Upper lobe of left lung (tissue), 6 donors: Measurements from ENCODE around the gene FBLN1. TPM values are rescaled to one million over a fixed set of nuclear protein-coding genes. Genes with fewer than 3 reads are reported as not detected.

ENCODE experiments used
- ATAC-seq, 2 donors: fragments of 200-7000 bp; cut with Tn5 transposase; one replicate each; pipeline ENCODE4 v1.9.1; 2022; ENCODE audit warnings: mild to moderate bottlenecking in 2 of 2, moderate library complexity in 2 of 2; ENCODE audit not compliant: low FRiP score in 2 of 2
- DNase-seq, 2 donors: peaks; one replicate each; pipeline ENCODE4 v3.0.0-alpha.2; 2019 to 2020
- H3K27ac ChIP-seq, 4 donors: fragments of 200-600 bp; sonication (generic); one replicate each; pipeline ENCODE4 v1.5.1; 2016 to 2019
- H3K27me3 ChIP-seq, 4 donors: fragments of 200-600 bp; sonication (generic); one replicate each; pipeline ENCODE4 v1.5.1; 2017 to 2019
- H3K36me3 ChIP-seq, 4 donors: fragments of 200-600 bp; sonication (generic); one replicate each; pipeline ENCODE4 v1.5.1; 2016 to 2019
- H3K4me1 ChIP-seq, 4 donors: fragments of 200-600 bp; sonication (generic); one replicate each; pipeline ENCODE4 v1.5.1; 2018 to 2019
- H3K4me3 ChIP-seq, 4 donors: fragments of 200-600 bp; sonication (generic); one replicate each; pipeline ENCODE4 v1.5.1; 2017 to 2019; ENCODE audit warnings: mild to moderate bottlenecking in 2 of 4, moderate library complexity in 1 of 4
- H3K9me3 ChIP-seq, 4 donors: fragments of 200-600 bp; sonication (generic); one replicate each; pipeline ENCODE4 v1.5.1; 2018 to 2019
- EP300 ChIP-seq, 4 donors: sonication (generic); formaldehyde crosslinking; IDR thresholded peaks; one replicate each; pipeline ENCODE4 v1.5.1; 2017; ENCODE audit warnings: antibody characterized with exemption in 4 of 4, control low read depth in 2 of 4
- POLR2A ChIP-seq, 4 donors: fragments of 450-650 bp; IDR thresholded peaks; one replicate each; pipeline ENCODE4 v1.5.1; 2016 to 2017; ENCODE audit warnings: antibody characterized with exemption in 4 of 4, mild to moderate bottlenecking in 2 of 4
- POLR2AphosphoS5 ChIP-seq, 2 donors: sonication (generic); formaldehyde crosslinking; IDR thresholded peaks; one replicate each; pipeline ENCODE4 v1.5.1; 2017; ENCODE audit warnings: antibody characterized with exemption in 2 of 2
- WGBS, 2 donors: methylation state at CpG; one replicate each; pipeline ENCODE4 v1.1.5; 2017 to 2018; 5-methylcytosine and 5-hydroxymethylcytosine counted together
- total RNA-seq, 6 donors: library from RNA; depleted of rRNA in 4 of 6; stranded (reverse); fragments of >200 nt in 4 of 6; gene quantifications; one replicate each; pipeline versions ENCODE4 v1.1.0 to v1.2.1, GENCODE V29; 2016 to 2021
- TF ChIP-seq, protein P1 (sequence below), 6 experiments: fragments of 450-650 bp in 4 of 6; fragments of 200-600 bp in 2 of 6; sonication (generic) in 2 of 6; IDR thresholded peaks; one replicate each; pipeline ENCODE4 v1.5.1; 2016 to 2019; ENCODE audit warnings: antibody characterized with exemption in 6 of 6
- donor health status: DM: no; HTN: no; CAD: no; lungs with moderate emphysema.
- donor health status: DM: no; HTN: yes; CAD: no; lungs with severe emphysema.

Gene FBLN1
- total RNA-seq, 6 donors from 2014 or later, result 63.9 to 523 (median 207) TPM

DNA sequence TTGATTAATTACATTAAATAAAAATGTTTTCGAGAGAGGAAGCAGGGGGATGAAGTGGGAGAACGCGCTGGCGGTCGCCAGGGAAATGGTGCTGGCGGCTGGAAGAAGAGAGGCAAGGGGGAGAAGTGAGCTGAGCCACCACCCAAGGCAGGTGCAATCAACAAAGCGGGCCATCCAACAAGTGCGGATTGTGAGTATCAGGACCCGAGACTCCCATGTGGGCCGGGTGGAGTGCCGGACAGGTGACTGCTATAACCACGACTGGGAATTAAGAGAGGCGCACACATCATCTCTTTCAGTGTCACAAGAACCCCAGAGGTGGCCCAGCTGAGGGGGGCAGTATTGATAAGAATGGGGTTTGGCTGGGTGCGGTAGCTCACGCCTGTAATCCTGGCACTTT, 127.8 kb downstream of the FBLN1 start:
- no peak for ATAC-seq
- no peak for DNase-seq
- Histone ChIP-seq H3K4me3 (no peak overlapping the region), H3K4me1 (peaks cover 0 to 8% (median 0%) of the 10 kb centered on the region in 4 donors), H3K27me3 (peaks cover 0 to 2% (median 0%) of the 10 kb centered on the region in 4 donors), H3K27ac (no peak overlapping the region), H3K9me3 (no peaks in the 10 kb centered on the region), H3K36me3 (no peaks in the 10 kb centered on the region)
- WGBS, 2 donors, result 91 to 95% methylated on average over 15 of the region's 15 CpGs
- TF ChIP-seq EP300 (IDR thresholded peaks at IDR 0.05) (no peak), POLR2AphosphoS5 (IDR thresholded peaks at IDR 0.05) (no peak), POLR2A (IDR thresholded peaks at IDR 0.05) (no peak)
- TF ChIP-seq, protein P1, sequence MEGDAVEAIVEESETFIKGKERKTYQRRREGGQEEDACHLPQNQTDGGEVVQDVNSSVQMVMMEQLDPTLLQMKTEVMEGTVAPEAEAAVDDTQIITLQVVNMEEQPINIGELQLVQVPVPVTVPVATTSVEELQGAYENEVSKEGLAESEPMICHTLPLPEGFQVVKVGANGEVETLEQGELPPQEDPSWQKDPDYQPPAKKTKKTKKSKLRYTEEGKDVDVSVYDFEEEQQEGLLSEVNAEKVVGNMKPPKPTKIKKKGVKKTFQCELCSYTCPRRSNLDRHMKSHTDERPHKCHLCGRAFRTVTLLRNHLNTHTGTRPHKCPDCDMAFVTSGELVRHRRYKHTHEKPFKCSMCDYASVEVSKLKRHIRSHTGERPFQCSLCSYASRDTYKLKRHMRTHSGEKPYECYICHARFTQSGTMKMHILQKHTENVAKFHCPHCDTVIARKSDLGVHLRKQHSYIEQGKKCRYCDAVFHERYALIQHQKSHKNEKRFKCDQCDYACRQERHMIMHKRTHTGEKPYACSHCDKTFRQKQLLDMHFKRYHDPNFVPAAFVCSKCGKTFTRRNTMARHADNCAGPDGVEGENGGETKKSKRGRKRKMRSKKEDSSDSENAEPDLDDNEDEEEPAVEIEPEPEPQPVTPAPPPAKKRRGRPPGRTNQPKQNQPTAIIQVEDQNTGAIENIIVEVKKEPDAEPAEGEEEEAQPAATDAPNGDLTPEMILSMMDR (IDR thresholded peaks at IDR 0.05), result no peak

GRCh38 chr22:45631140-45631840, 128.6 kb downstream of the FBLN1 start:
- DNase-seq, result no peak
- H3K27ac ChIP-seq, result no peak overlapping the region
- TF ChIP-seq POLR2A (IDR thresholded peaks at IDR 0.05), result no peak
- TF ChIP-seq EP300 (IDR thresholded peaks at IDR 0.05), result no peak
- TF ChIP-seq POLR2AphosphoS5 (IDR thresholded peaks at IDR 0.05), result no peak
- TF ChIP-seq, protein P1 (IDR thresholded peaks at IDR 0.05), result no peak
- no peaks in the 10 kb centered on the region for H3K36me3 ChIP-seq
- 52 to 55% methylated on average over 12 of the region's 12 CpGs for WGBS, 2 donors
- H3K4me1 ChIP-seq, result peaks cover 0 to 8% (median 0%) of the 10 kb centered on the region in 4 donors
- no peak overlapping the region for H3K4me3 ChIP-seq
- ATAC-seq, result no peak
- H3K27me3 ChIP-seq, result peaks cover 0 to 2% (median 0%) of the 10 kb centered on the region in 4 donors
- H3K9me3 ChIP-seq, result no peaks in the 10 kb centered on the region

DNA sequence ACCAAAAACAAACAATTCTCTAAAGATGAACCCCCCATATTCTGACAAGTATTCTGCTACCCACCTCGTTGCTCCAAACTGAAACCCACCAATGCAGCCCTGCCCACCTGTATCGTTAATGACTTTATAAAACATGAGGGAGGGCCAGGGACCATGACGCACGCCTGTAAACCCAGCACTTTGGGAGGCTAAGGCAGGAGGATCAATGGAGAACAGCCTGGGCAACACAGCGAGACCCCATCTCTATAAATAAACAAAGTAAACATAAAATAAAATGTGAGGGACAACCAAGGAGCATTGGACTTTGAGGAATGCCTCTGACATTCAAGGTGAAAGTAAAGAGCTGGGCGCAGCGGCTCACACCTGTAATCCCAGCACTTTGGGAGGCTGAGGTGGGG, 129.2 kb downstream of the FBLN1 start:
- DNase-seq (no peak), ATAC-seq (no peak)
- Histone ChIP-seq H3K27me3 (peaks cover 0 to 2% (median 0%) of the 10 kb centered on the region in 4 donors), H3K4me1 (peaks cover 0 to 8% (median 0%) of the 10 kb centered on the region in 4 donors), H3K27ac (no peak overlapping the region), H3K9me3 (no peaks in the 10 kb centered on the region), H3K36me3 (no peaks in the 10 kb centered on the region), H3K4me3 (no peak overlapping the region)
- WGBS, 2 donors, result 80 to 81% methylated on average over 7 of the region's 7 CpGs
- no peak for TF ChIP-seq EP300 (IDR thresholded peaks at IDR 0.05)
- TF ChIP-seq, protein P1 (IDR thresholded peaks at IDR 0.05), result no peak
- TF ChIP-seq POLR2AphosphoS5 (IDR thresholded peaks at IDR 0.05), result no peak
- no peak for TF ChIP-seq POLR2A (IDR thresholded peaks at IDR 0.05)

- Histone ChIP-seq H3K36me3 (no peaks in the 10 kb centered on the region), H3K27me3 (peaks cover 0 to 2% (median 0%) of the 10 kb centered on the region in 4 donors), H3K27ac (no peak overlapping the region), H3K4me3 (no peak overlapping the region), H3K4me1 (peaks cover 0 to 8% (median under 1%) of the 10 kb centered on the region in 4 donors), H3K9me3 (no peaks in the 10 kb centered on the region)
- TF ChIP-seq, protein P1 (IDR thresholded peaks at IDR 0.05), result no peak
- TF ChIP-seq POLR2AphosphoS5 (IDR thresholded peaks at IDR 0.05) (no peak), EP300 (IDR thresholded peaks at IDR 0.05) (no peak), POLR2A (IDR thresholded peaks at IDR 0.05) (no peak)
- WGBS, 2 donors, result 23 to 32% methylated on average over 15 of the region's 15 CpGs
- ATAC-seq (no peak), DNase-seq (no peak)
Observed at GRCh38 chr22:45632791-45633515, 130.3 kb downstream of the FBLN1 start.
